ENCODE measurements around the gene LPCAT1.

The LPCAT1 gene

DNA sequence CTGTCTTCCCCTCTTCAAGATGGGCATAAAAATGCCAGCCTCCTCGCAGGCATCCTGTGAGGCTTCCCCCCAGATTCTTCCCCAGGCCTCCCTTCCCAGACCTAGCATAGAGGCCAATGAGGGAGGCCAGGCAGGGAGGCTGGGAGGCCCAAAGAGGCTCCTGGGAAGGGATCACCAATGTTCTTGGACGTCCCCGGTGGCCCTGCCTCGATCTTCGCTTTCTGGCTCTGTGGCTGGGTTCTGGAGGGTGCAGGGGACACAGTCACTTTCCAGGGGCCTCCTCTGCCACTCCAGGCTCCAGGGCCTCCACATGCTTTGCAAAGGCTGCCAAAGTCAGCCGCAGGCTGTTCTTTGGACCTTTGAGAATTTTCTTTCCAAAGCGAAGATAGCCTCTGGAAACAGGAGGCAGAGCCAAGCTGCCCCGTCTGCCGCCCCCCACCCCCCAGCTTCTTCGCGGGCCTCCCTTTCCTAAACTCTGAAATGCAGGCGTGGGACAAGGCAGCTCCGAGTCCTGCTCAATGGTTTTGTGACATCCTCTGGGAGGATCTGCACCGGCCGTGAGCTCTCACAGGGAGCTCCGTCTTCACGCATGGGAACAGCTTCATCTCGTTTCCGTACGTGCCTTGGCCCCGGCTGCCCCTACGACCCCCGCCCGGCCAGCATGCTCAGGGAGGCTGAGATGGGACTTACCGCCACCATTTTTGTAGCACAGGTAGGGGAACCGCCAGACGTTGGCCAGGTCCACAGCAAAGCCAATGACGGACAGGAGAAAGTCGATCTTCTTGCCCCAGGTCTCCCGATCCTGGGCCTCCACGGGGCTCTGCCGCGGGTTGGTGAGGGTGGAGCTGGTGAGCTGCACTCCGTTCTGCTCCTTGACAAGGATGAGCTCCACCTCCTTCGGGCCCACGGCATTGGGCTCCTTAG lies 81.3 kb downstream of the LPCAT1 start:
- no peaks in the 10 kb centered on the region for H4K20me1 ChIP-seq (ENCODE audit: insufficient read depth)
- H3K36me3 ChIP-seq (ENCODE audit: insufficient read depth), result no peaks in the 10 kb centered on the region
- H3K79me2 ChIP-seq (ENCODE audit: insufficient read depth, low read depth), result no peaks in the 10 kb centered on the region
- H3K9ac ChIP-seq, result no peak overlapping the region
- H3K4me1 ChIP-seq (ENCODE audit: low read depth, poor library complexity, severe bottlenecking), result no peaks in the 10 kb centered on the region
- H3K27ac ChIP-seq, result no peak overlapping the region
- no peak overlapping the region for H2AFZ ChIP-seq (ENCODE audit: low read depth)
- no peak overlapping the region for H3K4me3 ChIP-seq (IDR thresholded peaks at IDR 0.05; ENCODE audit: insufficient read depth, low read depth, low read length)
- peaks cover 29% of the 10 kb centered on the region for H3K27me3 ChIP-seq (ENCODE audit: insufficient read depth, low read depth)
- no peak overlapping the region for H3K4me2 ChIP-seq
- TF ChIP-seq, protein P1, sequence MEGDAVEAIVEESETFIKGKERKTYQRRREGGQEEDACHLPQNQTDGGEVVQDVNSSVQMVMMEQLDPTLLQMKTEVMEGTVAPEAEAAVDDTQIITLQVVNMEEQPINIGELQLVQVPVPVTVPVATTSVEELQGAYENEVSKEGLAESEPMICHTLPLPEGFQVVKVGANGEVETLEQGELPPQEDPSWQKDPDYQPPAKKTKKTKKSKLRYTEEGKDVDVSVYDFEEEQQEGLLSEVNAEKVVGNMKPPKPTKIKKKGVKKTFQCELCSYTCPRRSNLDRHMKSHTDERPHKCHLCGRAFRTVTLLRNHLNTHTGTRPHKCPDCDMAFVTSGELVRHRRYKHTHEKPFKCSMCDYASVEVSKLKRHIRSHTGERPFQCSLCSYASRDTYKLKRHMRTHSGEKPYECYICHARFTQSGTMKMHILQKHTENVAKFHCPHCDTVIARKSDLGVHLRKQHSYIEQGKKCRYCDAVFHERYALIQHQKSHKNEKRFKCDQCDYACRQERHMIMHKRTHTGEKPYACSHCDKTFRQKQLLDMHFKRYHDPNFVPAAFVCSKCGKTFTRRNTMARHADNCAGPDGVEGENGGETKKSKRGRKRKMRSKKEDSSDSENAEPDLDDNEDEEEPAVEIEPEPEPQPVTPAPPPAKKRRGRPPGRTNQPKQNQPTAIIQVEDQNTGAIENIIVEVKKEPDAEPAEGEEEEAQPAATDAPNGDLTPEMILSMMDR (conservative IDR thresholded peaks at IDR 0.05; ENCODE audit: low read depth, low read length), result no peak

DNA sequence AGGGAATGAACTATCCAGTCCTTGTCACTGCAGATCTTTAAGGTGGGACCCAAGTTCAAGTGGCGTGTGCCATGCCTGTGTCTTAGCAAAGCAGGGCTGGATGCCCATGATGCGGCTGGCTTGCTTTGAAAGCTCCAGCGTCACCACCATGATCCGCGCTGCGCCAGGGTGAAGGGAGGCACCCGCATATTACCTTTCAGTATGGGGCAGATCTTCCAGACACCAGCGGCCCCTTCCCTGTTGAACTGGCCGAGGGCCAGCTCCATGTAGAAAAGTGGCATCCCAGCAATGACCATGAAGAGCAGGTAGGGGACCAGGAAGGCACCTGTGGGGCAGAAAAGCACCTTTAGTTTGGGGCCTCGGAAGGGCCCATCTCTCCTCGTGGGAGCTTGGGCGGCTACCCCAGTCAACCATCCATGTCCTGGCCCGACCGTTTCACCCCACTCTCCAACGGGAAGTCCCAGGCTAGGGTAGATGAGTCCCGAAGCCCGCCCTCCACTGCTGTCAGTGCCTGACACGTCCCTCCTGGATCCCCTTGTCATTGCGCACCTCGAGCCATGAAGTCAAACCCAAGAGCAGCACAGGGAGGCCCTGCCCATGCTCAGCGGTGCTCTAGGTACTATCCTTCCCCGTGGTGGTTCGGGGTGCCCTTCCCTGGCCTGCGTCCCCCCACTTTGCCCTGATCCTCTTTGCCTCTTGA lies 82.4 kb downstream of the LPCAT1 start:
- Histone ChIP-seq H3K4me2 (no peak overlapping the region), H3K4me1 (ENCODE audit: low read depth, poor library complexity, severe bottlenecking) (no peaks in the 10 kb centered on the region), H3K36me3 (ENCODE audit: insufficient read depth) (no peaks in the 10 kb centered on the region), H2AFZ (ENCODE audit: low read depth) (no peak overlapping the region), H4K20me1 (ENCODE audit: insufficient read depth) (no peaks in the 10 kb centered on the region), H3K27ac (no peak overlapping the region), H3K79me2 (ENCODE audit: insufficient read depth, low read depth) (no peaks in the 10 kb centered on the region), H3K9ac (no peak overlapping the region), H3K4me3 (IDR thresholded peaks at IDR 0.05; ENCODE audit: insufficient read depth, low read depth, low read length) (no peak overlapping the region), H3K27me3 (ENCODE audit: insufficient read depth, low read depth) (peaks cover 40% of the 10 kb centered on the region)
- TF ChIP-seq, protein P1 (conservative IDR thresholded peaks at IDR 0.05; ENCODE audit: low read depth, low read length), result no peak

DNA sequence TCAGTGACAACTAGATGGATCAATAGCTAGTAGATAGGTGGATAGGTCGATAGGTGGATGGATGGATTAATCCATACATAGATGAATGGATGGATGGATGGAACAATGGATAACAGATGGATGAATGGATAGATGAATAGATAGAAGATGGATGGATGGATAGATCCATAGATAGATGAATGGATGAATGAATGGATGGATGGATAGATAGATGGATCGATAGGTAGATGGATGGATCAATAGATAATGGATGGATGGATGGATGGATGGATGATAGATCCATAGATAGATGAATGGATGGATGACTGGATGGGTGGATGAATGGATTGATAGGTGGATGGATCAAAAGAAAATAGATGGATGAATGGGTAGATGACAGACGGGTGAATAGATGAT lies 83.7 kb downstream of the LPCAT1 start:
- no peak overlapping the region for H3K27ac ChIP-seq

DNA sequence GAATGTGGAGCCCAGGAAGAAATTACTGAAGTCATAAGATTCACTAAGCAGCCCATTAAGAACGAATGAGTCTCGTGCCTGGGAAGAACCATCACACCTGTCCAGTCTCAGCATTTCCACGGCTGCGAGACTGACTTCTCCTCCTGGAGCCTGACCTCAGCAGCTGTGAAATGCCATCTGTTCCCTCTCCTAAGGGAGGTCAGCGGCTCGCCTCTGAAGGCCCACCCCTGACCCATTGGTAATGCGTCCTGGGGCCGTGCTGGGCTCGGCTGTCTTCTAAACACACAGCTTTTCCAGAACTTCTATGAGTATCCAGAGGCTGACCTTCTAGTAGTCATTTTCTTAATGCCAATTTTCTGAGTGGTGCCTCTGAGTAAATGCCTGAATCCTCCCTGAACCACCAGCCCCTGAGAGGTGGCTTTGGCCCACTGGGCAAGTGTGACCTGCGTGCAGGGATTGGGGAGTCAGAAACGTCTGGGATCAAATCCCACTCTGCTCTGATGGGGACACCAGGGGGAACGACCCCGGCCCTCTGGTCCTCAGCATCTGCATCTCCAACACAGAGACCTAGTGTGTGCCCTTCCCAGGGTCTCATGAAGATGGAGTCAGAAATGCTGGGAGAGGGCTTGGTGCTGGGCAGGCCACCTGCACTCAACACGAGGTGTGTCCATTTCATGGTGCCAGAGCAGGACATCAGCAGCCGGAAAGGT lies 84.2 kb downstream of the LPCAT1 start:
- H3K9ac ChIP-seq, result no peak overlapping the region
- H3K79me2 ChIP-seq (ENCODE audit: insufficient read depth, low read depth), result no peaks in the 10 kb centered on the region
- no peak overlapping the region for H2AFZ ChIP-seq (ENCODE audit: low read depth)
- no peaks in the 10 kb centered on the region for H3K36me3 ChIP-seq (ENCODE audit: insufficient read depth)
- H3K27ac ChIP-seq, result no peak overlapping the region
- H3K4me3 ChIP-seq (IDR thresholded peaks at IDR 0.05; ENCODE audit: insufficient read depth, low read depth, low read length), result no peak overlapping the region
- no peaks in the 10 kb centered on the region for H4K20me1 ChIP-seq (ENCODE audit: insufficient read depth)
- H3K4me2 ChIP-seq, result no peak overlapping the region
- peaks cover 44% of the 10 kb centered on the region for H3K27me3 ChIP-seq (ENCODE audit: insufficient read depth, low read depth)
- TF ChIP-seq, protein P1 (conservative IDR thresholded peaks at IDR 0.05; ENCODE audit: low read depth, low read length), result no peak
- no peaks in the 10 kb centered on the region for H3K4me1 ChIP-seq (ENCODE audit: low read depth, poor library complexity, severe bottlenecking)

More for the DNA sequence above, 83.7 kb downstream of the LPCAT1 start:
- H3K9ac ChIP-seq, result no peak overlapping the region
- TF ChIP-seq, protein P1 (conservative IDR thresholded peaks at IDR 0.05; ENCODE audit: low read depth, low read length), result no peak
- no peaks in the 10 kb centered on the region for H3K79me2 ChIP-seq (ENCODE audit: insufficient read depth, low read depth)
- no peaks in the 10 kb centered on the region for H3K4me1 ChIP-seq (ENCODE audit: low read depth, poor library complexity, severe bottlenecking)
- H3K27me3 ChIP-seq (ENCODE audit: insufficient read depth, low read depth), result peaks cover 44% of the 10 kb centered on the region
- H3K4me2 ChIP-seq, result no peak overlapping the region
- no peak overlapping the region for H2AFZ ChIP-seq (ENCODE audit: low read depth)
- H3K4me3 ChIP-seq (IDR thresholded peaks at IDR 0.05; ENCODE audit: insufficient read depth, low read depth, low read length), result no peak overlapping the region
- no peaks in the 10 kb centered on the region for H3K36me3 ChIP-seq (ENCODE audit: insufficient read depth)
- no peaks in the 10 kb centered on the region for H4K20me1 ChIP-seq (ENCODE audit: insufficient read depth)

All from KMS-11 (cell line).